ENCODE data around the gene PRKCA. TPM values are rescaled to one million over a fixed set of nuclear protein-coding genes. Genes with fewer than 3 reads are reported as not detected.

PRKCA gene
- total and polyA plus RNA-seq, 10 of the 15 experiments (the other 5 are each of a cell fraction or from before 2014, with no cell fraction given): 0.11 to 14.6 (median 0.72) TPM

GRCh38 chr17:66383333-66383732 is 80.9 kb downstream of the PRKCA start:
- RAD21 ChIA-PET (ENCODE audit: unreplicated experiment): no interaction called here
- no peaks in the 10 kb centered on the region for H3K27me3 ChIP-seq (replicated peaks in 1 of 2; ENCODE audit: control insufficient read depth in 2 of 2, insufficient read depth in 2 of 2, low read length in 1 of 2)
- DNase-seq (ENCODE audit: low read depth, low spot score) (no peak), FAIRE-seq (no peak), ATAC-seq (no peak)
- H3K4me3 ChIP-seq: no peak overlapping the region
- no peaks in the 10 kb centered on the region for H3K36me3 ChIP-seq (ENCODE audit: control insufficient read depth in 2 of 2, insufficient read depth in 2 of 2, low read length in 1 of 2)
- TF ChIP-seq ZSCAN29 (IDR thresholded peaks at IDR 0.05): no peak
- TF ChIP-seq JUNB (IDR thresholded peaks at IDR 0.05): no peak
- TF ChIP-seq JUND (IDR thresholded peaks at IDR 0.05; ENCODE audit: low read depth, low read length): no peak
- no peak for TF ChIP-seq TCF12 (IDR thresholded peaks at IDR 0.05; ENCODE audit: low read depth, low read length)
- no peak for TF ChIP-seq HCFC1 (IDR thresholded peaks at IDR 0.05; ENCODE audit: low read length)
- TF ChIP-seq BMI1 (IDR thresholded peaks at IDR 0.05; ENCODE audit: borderline replicate concordance): no peak
- no peak for TF ChIP-seq POLR2AphosphoS5 (IDR thresholded peaks at IDR 0.05; ENCODE audit: low read length)
- TF ChIP-seq TBL1XR1 (IDR thresholded peaks at IDR 0.05; ENCODE audit: low read depth, low read length): no peak
- no peak for TF ChIP-seq ZNF217 (IDR thresholded peaks at IDR 0.05)
- no peak for TF ChIP-seq EED (IDR thresholded peaks at IDR 0.05; ENCODE audit: low read depth)
- TF ChIP-seq NFYB (IDR thresholded peaks at IDR 0.05; ENCODE audit: insufficient read depth, low read depth, low read length): no peak
- no peak for TF ChIP-seq LARP7 (IDR thresholded peaks at IDR 0.05)
- no peak for TF ChIP-seq USF2 (IDR thresholded peaks at IDR 0.05; ENCODE audit: borderline replicate concordance, low read depth, low read length)
- no TSS peak for BruUV-seq (replicated peaks)
- no peak overlapping the region for H3K9ac ChIP-seq (ENCODE audit: control insufficient read depth, insufficient read depth, low read length)
- H3K4me2 ChIP-seq (ENCODE audit: control insufficient read depth, insufficient read depth): no peak overlapping the region
- H4K20me1 ChIP-seq (ENCODE audit: control insufficient read depth, insufficient read depth): no peaks in the 10 kb centered on the region
- no peaks in the 10 kb centered on the region for H3K4me1 ChIP-seq (ENCODE audit: control insufficient read depth, insufficient read depth, low read length)
- intact Hi-C loops (cut with micrococcal nuclease; ENCODE audit: unreplicated experiment) (no loop called here), in situ Hi-C loops (cut with MboI) (no loop called here)
- H3K27ac ChIP-seq (ENCODE audit: control insufficient read depth, insufficient read depth): no peak overlapping the region
- no peak overlapping the region for H2AFZ ChIP-seq (ENCODE audit: control insufficient read depth, low read depth, low read length)
- SMC1A ChIA-PET (ENCODE audit: uncharacterized antibody, unreplicated experiment): no interaction called here
- POLR2A ChIA-PET: no interaction called here
- no peaks in the 10 kb centered on the region for H3K79me2 ChIP-seq (ENCODE audit: control insufficient read depth, insufficient read depth, low read length)
- CTCF ChIA-PET: no interaction called here
- no peaks in the 10 kb centered on the region for H3K9me3 ChIP-seq (replicated peaks; ENCODE audit: control insufficient read depth, insufficient read depth, low read length)
- 42% methylated on average over 4 of the region's 4 CpGs for WGBS (ENCODE audit: insufficient coverage, insufficient replicate concordance, low lambda C conversion rate, missing lambda C conversion rate)

Measured in GM12878 (cell line).